Measurements from ENCODE around the gene ZFP36. TPM values are rescaled to one million over a fixed set of nuclear protein-coding genes. Genes with fewer than 3 reads are reported as not detected.
A peak's percentile ranks its signal among the peaks of the same experiment; 100 is the strongest.

Gene ZFP36
- total RNA-seq, 2 experiments from 2014 or later = 74.6 to 80.3 TPM

DNA sequence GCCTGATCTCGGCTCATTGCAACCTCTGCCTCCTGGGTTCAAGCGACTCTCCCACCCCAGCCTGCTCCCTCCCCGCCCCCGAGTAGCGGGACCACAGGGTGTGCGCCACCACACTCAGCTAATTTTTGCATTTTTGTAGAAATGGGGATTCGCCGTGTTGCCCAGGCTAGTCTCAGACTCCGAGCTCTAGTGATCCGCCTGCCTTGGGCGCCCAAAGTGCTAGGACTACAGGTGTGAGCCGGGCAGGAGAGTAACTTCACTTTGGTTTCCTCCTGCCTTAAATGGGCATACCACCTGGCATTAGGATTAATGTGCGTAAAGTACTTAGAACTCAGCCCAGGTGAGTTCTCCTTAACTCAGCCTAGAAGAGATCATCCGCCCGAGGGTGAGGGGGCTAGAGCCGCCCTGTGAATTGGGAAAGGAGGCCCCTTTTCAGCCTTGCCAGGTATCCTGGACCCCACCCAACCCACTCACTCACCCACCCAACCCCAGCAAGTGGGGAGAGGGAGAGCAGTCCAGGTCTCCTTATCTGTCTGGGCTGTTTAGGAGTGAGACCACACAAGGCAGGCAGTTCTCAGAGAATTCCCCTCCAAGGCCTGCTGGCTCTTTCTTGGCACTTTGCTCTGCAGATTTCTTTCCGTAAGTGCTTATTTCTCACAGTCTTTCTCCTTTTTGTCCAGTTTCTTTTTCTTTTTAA is 1.2 kb upstream of the ZFP36 start:
- TF ChIP-seq, protein P1, sequence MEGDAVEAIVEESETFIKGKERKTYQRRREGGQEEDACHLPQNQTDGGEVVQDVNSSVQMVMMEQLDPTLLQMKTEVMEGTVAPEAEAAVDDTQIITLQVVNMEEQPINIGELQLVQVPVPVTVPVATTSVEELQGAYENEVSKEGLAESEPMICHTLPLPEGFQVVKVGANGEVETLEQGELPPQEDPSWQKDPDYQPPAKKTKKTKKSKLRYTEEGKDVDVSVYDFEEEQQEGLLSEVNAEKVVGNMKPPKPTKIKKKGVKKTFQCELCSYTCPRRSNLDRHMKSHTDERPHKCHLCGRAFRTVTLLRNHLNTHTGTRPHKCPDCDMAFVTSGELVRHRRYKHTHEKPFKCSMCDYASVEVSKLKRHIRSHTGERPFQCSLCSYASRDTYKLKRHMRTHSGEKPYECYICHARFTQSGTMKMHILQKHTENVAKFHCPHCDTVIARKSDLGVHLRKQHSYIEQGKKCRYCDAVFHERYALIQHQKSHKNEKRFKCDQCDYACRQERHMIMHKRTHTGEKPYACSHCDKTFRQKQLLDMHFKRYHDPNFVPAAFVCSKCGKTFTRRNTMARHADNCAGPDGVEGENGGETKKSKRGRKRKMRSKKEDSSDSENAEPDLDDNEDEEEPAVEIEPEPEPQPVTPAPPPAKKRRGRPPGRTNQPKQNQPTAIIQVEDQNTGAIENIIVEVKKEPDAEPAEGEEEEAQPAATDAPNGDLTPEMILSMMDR (IDR thresholded peaks at IDR 0.05) = no peak
- intact Hi-C loops (cut with micrococcal nuclease) = no loop called here
- peak overlapping the region; percentile 79 for H3K4me3 Mint-ChIP-seq
- no peak for ATAC-seq
- H3K9me3 Mint-ChIP-seq = no peaks in the 10 kb centered on the region
- H3K27ac Mint-ChIP-seq = peak overlapping the region; percentile 88
- ChIA-PET POLR2A (interaction anchor here (1.0 to 4.5 kb wide), 4 partner anchors 8 to 75 kb away, joined by 3 to 50 read pairs (median 20); partner anchors contain the start of genes GMFG, RPS16 and TIMM50), CTCF (interaction anchor here (2.3 kb wide), 1 partner anchor 14 kb away, joined by 7 read pairs; the partner anchor contains the start of genes MED29 and PAF1)
- H3K4me1 Mint-ChIP-seq (ENCODE audit: low read depth) = peaks cover 49% of the 10 kb centered on the region
- peak; percentile 23 for DNase-seq
- H3K36me3 Mint-ChIP-seq (ENCODE audit: low read depth) = peaks cover 23% of the 10 kb centered on the region
- no peaks in the 10 kb centered on the region for H3K27me3 Mint-ChIP-seq

DNA sequence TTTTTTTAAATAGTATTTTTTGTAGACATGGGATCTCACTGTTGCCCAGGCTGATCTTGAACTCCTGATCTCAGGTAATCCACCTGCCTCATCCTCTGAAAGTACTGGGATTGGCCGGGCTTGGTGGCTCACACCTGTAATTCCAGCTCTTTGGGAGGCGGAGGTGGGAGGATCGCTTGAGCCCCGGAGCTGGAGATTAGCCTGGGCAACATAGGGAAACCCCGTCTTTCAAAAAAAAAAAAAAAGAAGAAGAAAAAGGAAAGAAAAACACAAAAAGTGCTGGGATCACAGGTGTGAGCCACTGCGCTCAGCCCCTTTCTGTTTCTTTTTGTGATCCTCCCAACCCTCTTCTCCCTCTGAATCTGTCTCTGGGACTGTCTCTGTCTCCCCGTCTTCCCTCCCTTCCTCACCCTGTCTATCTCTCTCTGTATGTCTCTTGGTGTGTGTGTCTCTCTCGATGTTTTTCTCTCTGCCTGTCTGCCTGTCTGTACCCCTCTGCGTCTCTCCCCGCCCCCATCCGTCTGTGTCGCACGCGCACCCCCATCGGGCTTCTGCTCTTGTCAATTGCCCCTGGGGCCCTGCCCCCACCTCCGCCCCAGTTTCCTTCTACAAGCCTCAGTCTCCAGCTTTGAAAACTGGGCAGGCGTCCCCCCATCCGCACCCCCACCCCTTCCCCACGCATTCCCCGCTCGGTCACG is 540 bp upstream of the ZFP36 start:
- TF ChIP-seq, protein P1 (IDR thresholded peaks at IDR 0.05) = no peak
- H3K9me3 Mint-ChIP-seq = no peaks in the 10 kb centered on the region
- H3K4me3 Mint-ChIP-seq = peak overlapping the region; percentile 79
- ATAC-seq (peak; percentile 15), DNase-seq (peak; percentile 96)
- POLR2A ChIA-PET = interaction anchor here (1.1 to 4.5 kb wide), 8 partner anchors 9 to 73 kb away, joined by 3 to 50 read pairs (median 6); partner anchors contain the start of genes GMFG, MED29, PAF1 and RPS16
- CTCF ChIA-PET = interaction anchor here (2.3 to 3.9 kb wide), 2 partner anchors 8 to 15 kb away, joined by 7 to 32 read pairs; partner anchors contain the start of genes MED29 and PAF1
- intact Hi-C loops (cut with micrococcal nuclease) = no loop called here
- peak overlapping the region; percentile 88 for H3K27ac Mint-ChIP-seq
- no peaks in the 10 kb centered on the region for H3K27me3 Mint-ChIP-seq
- peaks cover 50% of the 10 kb centered on the region for H3K4me1 Mint-ChIP-seq (ENCODE audit: low read depth)
- H3K36me3 Mint-ChIP-seq (ENCODE audit: low read depth) = peaks cover 28% of the 10 kb centered on the region

DNA sequence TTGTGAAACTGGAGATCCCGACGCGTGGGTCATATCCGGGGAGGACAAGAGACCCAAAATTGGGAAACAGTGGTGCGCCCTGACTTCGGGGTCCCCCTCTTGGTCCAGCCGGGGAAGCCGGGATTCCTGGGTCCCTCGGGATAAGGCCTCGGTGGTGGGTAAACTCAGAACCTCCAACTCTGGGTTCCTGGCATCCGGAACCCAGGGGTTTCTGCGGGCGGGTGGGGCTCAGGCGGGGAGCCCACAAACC is 688 bp downstream of the ZFP36 start:
- H3K27me3 Mint-ChIP-seq = peaks cover 2% of the 10 kb centered on the region
- CTCF ChIA-PET = interaction anchor here (0.9 to 3.9 kb wide), 3 partner anchors 9 to 16 kb away, joined by 3 to 32 read pairs (median 5); partner anchors contain the start of genes MED29 and PAF1
- DNase-seq (no peak), ATAC-seq (no peak)
- peak overlapping the region; percentile 79 for H3K4me3 Mint-ChIP-seq
- peak overlapping the region; percentile 93 for H3K27ac Mint-ChIP-seq
- H3K36me3 Mint-ChIP-seq (ENCODE audit: low read depth) = peaks cover 28% of the 10 kb centered on the region
- no peaks in the 10 kb centered on the region for H3K9me3 Mint-ChIP-seq
- TF ChIP-seq, protein P1 (IDR thresholded peaks at IDR 0.05) = no peak
- POLR2A ChIA-PET = interaction anchor here (0.9 to 4.5 kb wide), 10 partner anchors 10 to 74 kb away, joined by 3 to 50 read pairs (median 6); partner anchors contain the start of genes GMFG, MED29, PAF1 and RPS16
- peaks cover 44% of the 10 kb centered on the region for H3K4me1 Mint-ChIP-seq (ENCODE audit: low read depth)
- intact Hi-C loops (cut with micrococcal nuclease) = no loop called here

DNA sequence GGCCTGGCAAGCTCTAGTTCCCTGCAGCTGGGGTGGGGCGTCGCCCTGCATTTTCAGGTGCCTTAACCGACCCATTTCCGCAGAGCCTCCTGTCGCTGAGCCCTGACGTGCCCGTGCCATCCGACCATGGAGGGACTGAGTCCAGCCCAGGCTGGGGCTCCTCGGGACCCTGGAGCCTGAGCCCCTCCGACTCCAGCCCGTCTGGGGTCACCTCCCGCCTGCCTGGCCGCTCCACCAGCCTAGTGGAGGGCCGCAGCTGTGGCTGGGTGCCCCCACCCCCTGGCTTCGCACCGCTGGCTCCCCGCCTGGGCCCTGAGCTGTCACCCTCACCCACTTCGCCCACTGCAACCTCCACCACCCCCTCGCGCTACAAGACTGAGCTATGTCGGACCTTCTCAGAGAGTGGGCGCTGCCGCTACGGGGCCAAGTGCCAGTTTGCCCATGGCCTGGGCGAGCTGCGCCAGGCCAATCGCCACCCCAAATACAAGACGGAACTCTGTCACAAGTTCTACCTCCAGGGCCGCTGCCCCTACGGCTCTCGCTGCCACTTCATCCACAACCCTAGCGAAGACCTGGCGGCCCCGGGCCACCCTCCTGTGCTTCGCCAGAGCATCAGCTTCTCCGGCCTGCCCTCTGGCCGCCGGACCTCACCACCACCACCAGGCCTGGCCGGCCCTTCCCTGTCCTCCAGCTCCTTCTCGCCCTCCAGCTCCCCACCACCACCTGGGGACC is 1.2 kb downstream of the ZFP36 start:
- intact Hi-C loops (cut with micrococcal nuclease) = no loop called here
- TF ChIP-seq, protein P1 (IDR thresholded peaks at IDR 0.05) = no peak
- Mint-ChIP-seq H3K27ac (peak overlapping the region; percentile 93), H3K27me3 (peaks cover 2% of the 10 kb centered on the region), H3K36me3 (ENCODE audit: low read depth) (peaks cover 28% of the 10 kb centered on the region), H3K4me1 (ENCODE audit: low read depth) (peaks cover 39% of the 10 kb centered on the region), H3K4me3 (peak overlapping the region; percentile 79), H3K9me3 (no peaks in the 10 kb centered on the region)
- peak; percentile 83 for DNase-seq
- POLR2A ChIA-PET = interaction anchor here (0.9 to 4.5 kb wide), 13 partner anchors 10 to 74 kb away, joined by 3 to 50 read pairs (median 5); partner anchors contain the start of genes GMFG, MED29, PAF1 and RPS16
- no peak for ATAC-seq
- CTCF ChIA-PET = interaction anchor here (1.0 to 3.9 kb wide), 3 partner anchors 10 to 285 kb away, joined by 3 to 32 read pairs (median 5); partner anchors contain the start of genes MED29 and PAF1

Measured in activated CD8-positive, alpha-beta T cell treated with anti-CD3 and anti-CD28 coated beads for 36 hours (primary cell).